Astrocyte (in vitro differentiated cells and primary cell): ENCODE results near the gene SCYL1.

Experiments used
- CTCF ChIP-seq: IDR thresholded peaks from 2 replicates; pipeline ENCODE4 v1.5.1; 2011; ENCODE audit warnings: low read depth, mild to moderate bottlenecking, inconsistent platforms, low read length, moderate library complexity; ENCODE audit not compliant: insufficient read depth
- EZH2 ChIP-seq: IDR thresholded peaks from 2 replicates; pipeline ENCODE4 v1.6.1; 2012; ENCODE audit warnings: mild to moderate bottlenecking, low read length, inconsistent platforms; ENCODE audit not compliant: insufficient read depth

- TF ChIP-seq CTCF (no peak), EZH2 (no peak)
Observed at GRCh38 chr11:65535102-65535501, 10.2 kb downstream of the SCYL1 start.
